GM12878 (cell line): Measurements from ENCODE around the gene SEC22B. TPM values are rescaled to one million over a fixed set of nuclear protein-coding genes. Genes with fewer than 3 reads are reported as not detected.
"Not testable (repeated sequence)": the region's sequence is repeated elsewhere in the genome, so short reads cannot be mapped to it uniquely, and the experiment has no call there.

Experiments used
- ATAC-seq: fragments of 200-7000 bp; cut with Tn5 transposase; 3 replicates; pipeline ENCODE4 v1.9.1; 2020; ENCODE audit warnings: mild to moderate bottlenecking, moderate library complexity
- BruUV-seq: library from RNA; stranded (reverse); fragments of 400-500 nt; replicated peaks from 2 replicates; lab custom pipeline; 2021; lab: Mats Ljungman, UMichigan
- CTCF ChIA-PET: fragments of 300-600 bp; sonication (Branson Sonifier 250); formaldehyde crosslinking; extraction: SDS; loops from one replicate; lab custom pipeline; 2021; ENCODE audit warnings: inconsistent platforms; lab: Yijun Ruan, JAX
- POLR2A ChIA-PET: fragments of 350-600 bp; formaldehyde crosslinking; extraction: SDS; loops from one replicate; lab custom pipeline; 2021; ENCODE audit warnings: inconsistent platforms; lab: Charles Lee
- RAD21 ChIA-PET: fragments of 300-600 bp; sonication (Branson Sonifier 250); formaldehyde crosslinking; loops from one replicate; lab custom pipeline; 2023; ENCODE audit warnings: antibody characterized with exemption; ENCODE audit not compliant: unreplicated experiment; lab: Charles Lee
- SMC1A ChIA-PET: fragments of 300-600 bp; sonication (Branson Sonifier 250); formaldehyde crosslinking; loops from one replicate; lab custom pipeline; 2023; ENCODE audit not compliant: unreplicated experiment, uncharacterized antibody; lab: Charles Lee
- DNase-seq: peaks from one replicate; pipeline ENCODE4 v3.0.0-alpha.2; 2011; ENCODE audit warnings: low read depth, low spot score
- FAIRE-seq: peaks from 3 replicates; lab custom pipeline; 2011; peaks lifted over from hg19 to GRCh38; lab: Jason Lieb, UNC
- H2AFZ ChIP-seq: 2 replicates; pipeline ENCODE4 v1.6.0; 2011; ENCODE audit warnings: low read depth, low read length, control low read depth; ENCODE audit not compliant: control insufficient read depth
- H3K27ac ChIP-seq: 2 replicates; pipeline ENCODE4 v1.5.1; 2011; ENCODE audit warnings: control low read depth; ENCODE audit not compliant: control insufficient read depth, insufficient read depth
- H3K27me3 ChIP-seq, 2 experiments: replicated peaks in 1 of 2; 2 replicates each; pipeline versions ENCODE4 v1.6.0 to v1.6.1; 2011; ENCODE audit warnings: low read length in 1 of 2; ENCODE audit not compliant: control insufficient read depth in 2 of 2, insufficient read depth in 2 of 2
- H3K36me3 ChIP-seq, 2 experiments: 2 replicates each; pipeline ENCODE4 v1.5.1; 2011; ENCODE audit warnings: low read length in 1 of 2; ENCODE audit not compliant: control insufficient read depth in 2 of 2, insufficient read depth in 2 of 2
- H3K4me1 ChIP-seq: 2 replicates; pipeline ENCODE4 v1.6.1; 2011; ENCODE audit warnings: mild to moderate bottlenecking, low read length, moderate library complexity, mixed read lengths; ENCODE audit not compliant: control insufficient read depth, insufficient read depth
- H3K4me2 ChIP-seq: 2 replicates; pipeline ENCODE4 v1.6.0; 2011; ENCODE audit warnings: control low read depth; ENCODE audit not compliant: control insufficient read depth, insufficient read depth
- H3K4me3 ChIP-seq: fragments of 200-600 bp; sonication (generic); 2 replicates; pipeline ENCODE4 v1.5.1; 2016
- H3K79me2 ChIP-seq: 2 replicates; pipeline ENCODE4 v1.6.0; 2011; ENCODE audit warnings: low read length; ENCODE audit not compliant: control insufficient read depth, insufficient read depth
- H3K9ac ChIP-seq: 2 replicates; pipeline ENCODE4 v1.8.0; 2011; ENCODE audit warnings: low read length, control low read depth, mixed read lengths; ENCODE audit not compliant: control insufficient read depth, insufficient read depth
- H3K9me3 ChIP-seq: replicated peaks from 3 replicates; pipeline ENCODE4 v1.5.1; 2011; ENCODE audit warnings: mild to moderate bottlenecking, low read length; ENCODE audit not compliant: control insufficient read depth, insufficient read depth
- H4K20me1 ChIP-seq: 2 replicates; pipeline ENCODE4 v1.6.0; 2011; ENCODE audit not compliant: control insufficient read depth, insufficient read depth
- WGBS: methylation state at CpG from one replicate; pipeline ENCODE4 v1.1.6; 2016; ENCODE audit warnings: low lambda C conversion rate; ENCODE audit not compliant: insufficient replicate concordance, insufficient coverage; ENCODE audit errors: missing lambda C conversion rate; 5-methylcytosine and 5-hydroxymethylcytosine counted together
- in situ Hi-C: fragments of 300-500 bp; cut with MboI; formaldehyde crosslinking; loops from 9 replicates; pipeline ENCODE4 v1.14.3; 2018; ENCODE audit warnings: mixed read lengths
- intact Hi-C: fragments of 100-400 bp; cut with micrococcal nuclease; formaldehyde crosslinking; loops from one replicate; pipeline ENCODE4 v1.14.2; 2022; ENCODE audit not compliant: unreplicated experiment
- polyA plus RNA-seq, 11 experiments: library from polyadenylated mRNA; depleted of rRNA in 4 of 11; unstranded in 6 of 11; stranded (reverse) in 5 of 11; fragments of >200 nt; fragmentation: Nextera tagmentation in 4 of 11; fragmentation: Illumina TruSeq in 1 of 11; extraction: Ambion mirVana in 4 of 11; extraction: Trizol in 1 of 11; gene quantifications; 1 replicate in 1 of 11; 2 replicates in 10 of 11; pipeline versions ENCODE4 v1.2.1 to v1.2.3, GENCODE V29; 2011 to 2016; ENCODE audit warnings: inconsistent platforms in 2 of 11, missing spikeins in 2 of 11, low read depth in 1 of 11
- total RNA-seq, 4 experiments: library from RNA; depleted of rRNA in 3 of 4; stranded (reverse); fragments of >200 nt in 3 of 4; fragmentation: Illumina TruSeq in 1 of 4; extraction: Trizol in 1 of 4; gene quantifications; 2 replicates each; pipeline versions ENCODE4 v1.2.1 to v1.2.3, GENCODE V29; 2013 to 2021

The SEC22B gene
- total and polyA plus RNA-seq, 10 of the 15 experiments (the other 5 are each of a cell fraction or from before 2014, with no cell fraction given) = 19.8 to 41.5 (median 27.7) TPM

- H3K9ac ChIP-seq, H3K79me2 ChIP-seq, CTCF ChIA-PET, H3K27me3 ChIP-seq, H3K9me3 ChIP-seq, H3K4me1 ChIP-seq, H2AFZ ChIP-seq, SMC1A ChIA-PET, H3K4me3 ChIP-seq, H4K20me1 ChIP-seq, DNase-seq, H3K4me2 ChIP-seq, FAIRE-seq, in situ Hi-C loops, ATAC-seq, RAD21 ChIA-PET, H3K36me3 ChIP-seq, BruUV-seq, intact Hi-C loops, H3K27ac ChIP-seq, POLR2A ChIA-PET: not testable (repeated sequence)
- WGBS = 100% methylated on average over 1 of the region's 1 CpG
These were observed 48.4 kb downstream of the SEC22B start for GRCh38 chr1:120127921-120128320.

GRCh38 chr1:120126216-120126615 is 50.1 kb downstream of the SEC22B start:
- H3K36me3 ChIP-seq, DNase-seq, BruUV-seq, H3K4me3 ChIP-seq, H4K20me1 ChIP-seq, SMC1A ChIA-PET, H3K4me2 ChIP-seq, H2AFZ ChIP-seq, H3K27ac ChIP-seq, H3K9ac ChIP-seq, RAD21 ChIA-PET, in situ Hi-C loops, POLR2A ChIA-PET, ATAC-seq, H3K9me3 ChIP-seq, H3K4me1 ChIP-seq, CTCF ChIA-PET, FAIRE-seq, H3K27me3 ChIP-seq, intact Hi-C loops, H3K79me2 ChIP-seq: not testable (repeated sequence)
- WGBS = 90% methylated on average over 2 of the region's 6 CpGs

- H3K4me2 ChIP-seq, SMC1A ChIA-PET, FAIRE-seq, in situ Hi-C loops, DNase-seq, RAD21 ChIA-PET, H3K4me1 ChIP-seq, H2AFZ ChIP-seq, H3K27me3 ChIP-seq, H3K9me3 ChIP-seq, CTCF ChIA-PET, H3K27ac ChIP-seq, H3K4me3 ChIP-seq, POLR2A ChIA-PET, H3K79me2 ChIP-seq, H4K20me1 ChIP-seq, intact Hi-C loops, H3K9ac ChIP-seq, ATAC-seq, H3K36me3 ChIP-seq, BruUV-seq: not testable (repeated sequence)
- 50% methylated on average over 1 of the region's 1 CpG for WGBS
These were observed 51.7 kb downstream of the SEC22B start for GRCh38 chr1:120124628-120125027.
